B cell (primary cell): Measurements from ENCODE around the gene TMEM120B.

Experiments used
- CTCF ChIP-seq: fragments of 200-600 bp; IDR thresholded peaks from one replicate; pipeline ENCODE4 v1.8.0; 2022; ENCODE audit warnings: antibody characterized with exemption, mild to moderate bottlenecking
- EZH2 ChIP-seq: IDR thresholded peaks from 2 replicates; pipeline ENCODE4 v1.6.1; 2012; ENCODE audit warnings: borderline replicate concordance, low read depth, mild to moderate bottlenecking, moderate library complexity, low read length; ENCODE audit not compliant: insufficient read depth, poor library complexity, severe bottlenecking

GRCh38 chr12:121805171-121806008 is 92.8 kb downstream of the TMEM120B start:
- TF ChIP-seq CTCF (no peak), EZH2 (no peak)
